ENCODE data around the gene FRMD5. TPM values are rescaled to one million over a fixed set of nuclear protein-coding genes. Genes with fewer than 3 reads are reported as not detected.

The FRMD5 gene
- polyA plus RNA-seq, 1 donor from 2014 or later = 25.8 TPM

DNA sequence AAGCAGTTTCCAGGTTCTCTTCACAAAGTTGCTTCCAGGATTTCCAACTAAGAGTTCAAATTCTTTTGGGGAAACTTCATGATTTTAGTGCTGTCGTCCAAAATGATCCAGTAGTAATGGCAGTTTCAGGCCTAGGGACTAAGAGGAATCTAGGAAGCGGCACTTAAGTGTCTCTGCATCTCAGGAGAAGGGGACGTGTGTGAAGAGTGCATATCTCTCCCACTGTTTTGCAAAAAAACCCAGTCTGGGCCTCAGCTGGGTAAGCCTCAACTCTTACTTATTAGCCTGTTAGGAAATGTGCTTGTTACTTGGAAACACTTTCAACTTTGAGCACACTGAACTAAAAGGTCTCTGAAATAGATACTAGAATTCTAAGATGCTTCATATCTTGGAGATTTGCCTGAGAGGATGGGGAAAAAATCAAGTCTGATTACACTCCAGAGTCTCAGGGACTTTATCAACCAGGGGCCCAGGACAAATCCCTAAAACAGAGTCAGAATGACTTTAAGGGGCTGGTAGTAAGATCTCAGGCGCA is 286.5 kb downstream of the FRMD5 start:
- no peak overlapping the region for H3K27ac ChIP-seq (ENCODE audit: low read length)
- no peaks in the 10 kb centered on the region for H3K9me2 ChIP-seq (ENCODE audit: insufficient read depth, low read length)
- H2AFZ ChIP-seq (ENCODE audit: low read depth, low read length) = no peak overlapping the region
- H3K27me3 ChIP-seq (ENCODE audit: insufficient read depth, low read depth, low read length) = no peaks in the 10 kb centered on the region
- TF ChIP-seq TAF1 (IDR thresholded peaks at IDR 0.05; ENCODE audit: low read depth) (no peak), EZH2 (IDR thresholded peaks at IDR 0.05; ENCODE audit: borderline replicate concordance, insufficient read depth, low read length, poor library complexity, severe bottlenecking) (no peak), MXI1 (conservative IDR thresholded peaks at IDR 0.05; ENCODE audit: poor library complexity, severe bottlenecking) (no peak), POLR2AphosphoS5 (IDR thresholded peaks at IDR 0.05) (no peak), SMC3 (conservative IDR thresholded peaks at IDR 0.05; ENCODE audit: poor library complexity) (no peak), RAD21 (conservative IDR thresholded peaks at IDR 0.05) (no peak), EP300 (conservative IDR thresholded peaks at IDR 0.05; ENCODE audit: poor library complexity, severe bottlenecking) (no peak)
- TF ChIP-seq, protein P1, sequence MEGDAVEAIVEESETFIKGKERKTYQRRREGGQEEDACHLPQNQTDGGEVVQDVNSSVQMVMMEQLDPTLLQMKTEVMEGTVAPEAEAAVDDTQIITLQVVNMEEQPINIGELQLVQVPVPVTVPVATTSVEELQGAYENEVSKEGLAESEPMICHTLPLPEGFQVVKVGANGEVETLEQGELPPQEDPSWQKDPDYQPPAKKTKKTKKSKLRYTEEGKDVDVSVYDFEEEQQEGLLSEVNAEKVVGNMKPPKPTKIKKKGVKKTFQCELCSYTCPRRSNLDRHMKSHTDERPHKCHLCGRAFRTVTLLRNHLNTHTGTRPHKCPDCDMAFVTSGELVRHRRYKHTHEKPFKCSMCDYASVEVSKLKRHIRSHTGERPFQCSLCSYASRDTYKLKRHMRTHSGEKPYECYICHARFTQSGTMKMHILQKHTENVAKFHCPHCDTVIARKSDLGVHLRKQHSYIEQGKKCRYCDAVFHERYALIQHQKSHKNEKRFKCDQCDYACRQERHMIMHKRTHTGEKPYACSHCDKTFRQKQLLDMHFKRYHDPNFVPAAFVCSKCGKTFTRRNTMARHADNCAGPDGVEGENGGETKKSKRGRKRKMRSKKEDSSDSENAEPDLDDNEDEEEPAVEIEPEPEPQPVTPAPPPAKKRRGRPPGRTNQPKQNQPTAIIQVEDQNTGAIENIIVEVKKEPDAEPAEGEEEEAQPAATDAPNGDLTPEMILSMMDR (IDR thresholded peaks at IDR 0.05; ENCODE audit: poor library complexity, severe bottlenecking) = no peak
- TF ChIP-seq, protein P2, sequence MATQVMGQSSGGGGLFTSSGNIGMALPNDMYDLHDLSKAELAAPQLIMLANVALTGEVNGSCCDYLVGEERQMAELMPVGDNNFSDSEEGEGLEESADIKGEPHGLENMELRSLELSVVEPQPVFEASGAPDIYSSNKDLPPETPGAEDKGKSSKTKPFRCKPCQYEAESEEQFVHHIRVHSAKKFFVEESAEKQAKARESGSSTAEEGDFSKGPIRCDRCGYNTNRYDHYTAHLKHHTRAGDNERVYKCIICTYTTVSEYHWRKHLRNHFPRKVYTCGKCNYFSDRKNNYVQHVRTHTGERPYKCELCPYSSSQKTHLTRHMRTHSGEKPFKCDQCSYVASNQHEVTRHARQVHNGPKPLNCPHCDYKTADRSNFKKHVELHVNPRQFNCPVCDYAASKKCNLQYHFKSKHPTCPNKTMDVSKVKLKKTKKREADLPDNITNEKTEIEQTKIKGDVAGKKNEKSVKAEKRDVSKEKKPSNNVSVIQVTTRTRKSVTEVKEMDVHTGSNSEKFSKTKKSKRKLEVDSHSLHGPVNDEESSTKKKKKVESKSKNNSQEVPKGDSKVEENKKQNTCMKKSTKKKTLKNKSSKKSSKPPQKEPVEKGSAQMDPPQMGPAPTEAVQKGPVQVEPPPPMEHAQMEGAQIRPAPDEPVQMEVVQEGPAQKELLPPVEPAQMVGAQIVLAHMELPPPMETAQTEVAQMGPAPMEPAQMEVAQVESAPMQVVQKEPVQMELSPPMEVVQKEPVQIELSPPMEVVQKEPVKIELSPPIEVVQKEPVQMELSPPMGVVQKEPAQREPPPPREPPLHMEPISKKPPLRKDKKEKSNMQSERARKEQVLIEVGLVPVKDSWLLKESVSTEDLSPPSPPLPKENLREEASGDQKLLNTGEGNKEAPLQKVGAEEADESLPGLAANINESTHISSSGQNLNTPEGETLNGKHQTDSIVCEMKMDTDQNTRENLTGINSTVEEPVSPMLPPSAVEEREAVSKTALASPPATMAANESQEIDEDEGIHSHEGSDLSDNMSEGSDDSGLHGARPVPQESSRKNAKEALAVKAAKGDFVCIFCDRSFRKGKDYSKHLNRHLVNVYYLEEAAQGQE (IDR thresholded peaks at IDR 0.05; ENCODE audit: borderline replicate concordance) = no peak
- H3K9ac ChIP-seq (ENCODE audit: low read length) = no peak overlapping the region
- no peaks in the 10 kb centered on the region for H4K20me1 ChIP-seq (ENCODE audit: insufficient read depth)
- no peak overlapping the region for H3K4me3 ChIP-seq (ENCODE audit: low read length)
- H3K9me3 ChIP-seq (ENCODE audit: low read length) = no peaks in the 10 kb centered on the region
- no peak overlapping the region for H3K4me2 ChIP-seq (ENCODE audit: low read length)
- no peaks in the 10 kb centered on the region for H3K36me3 ChIP-seq (ENCODE audit: insufficient read depth, low read length)
- H3K79me2 ChIP-seq (replicated peaks; ENCODE audit: insufficient read depth, low read length) = no peaks in the 10 kb centered on the region
- H3F3A ChIP-seq (ENCODE audit: insufficient read depth, low read length, poor library complexity, severe bottlenecking) = no peaks in the 10 kb centered on the region

DNA sequence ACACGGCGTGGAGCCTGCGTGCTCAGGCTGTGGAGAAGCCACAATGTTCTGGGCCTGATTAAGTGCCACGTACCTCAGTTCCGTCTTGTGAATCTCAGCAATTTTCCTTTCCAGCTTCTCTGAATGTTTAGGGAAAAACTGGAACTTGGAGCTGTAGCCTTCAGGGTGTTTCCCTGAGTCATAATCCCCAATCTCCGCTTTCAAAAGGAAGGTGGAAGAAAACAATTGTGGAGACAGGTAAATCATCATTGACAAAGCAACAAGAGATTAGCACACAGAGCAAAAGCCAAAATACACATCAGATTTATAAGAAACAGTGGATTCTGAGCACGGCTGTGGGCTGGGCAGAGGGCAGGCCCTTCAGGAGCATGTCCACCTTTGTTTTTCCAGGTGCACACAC is 289.3 kb downstream of the FRMD5 start:
- Histone ChIP-seq H3K4me3 (ENCODE audit: low read length) (no peak overlapping the region), H3K9me3 (ENCODE audit: low read length) (no peaks in the 10 kb centered on the region), H3K9ac (ENCODE audit: low read length) (no peak overlapping the region), H4K20me1 (ENCODE audit: insufficient read depth) (no peaks in the 10 kb centered on the region), H3K36me3 (ENCODE audit: insufficient read depth, low read length) (no peaks in the 10 kb centered on the region), H3K4me2 (ENCODE audit: low read length) (no peak overlapping the region), H3K79me2 (replicated peaks; ENCODE audit: insufficient read depth, low read length) (no peaks in the 10 kb centered on the region), H2AFZ (ENCODE audit: low read depth, low read length) (no peak overlapping the region), H3K9me2 (ENCODE audit: insufficient read depth, low read length) (no peaks in the 10 kb centered on the region), H3K27ac (ENCODE audit: low read length) (no peak overlapping the region), H3F3A (ENCODE audit: insufficient read depth, low read length, poor library complexity, severe bottlenecking) (no peaks in the 10 kb centered on the region), H3K27me3 (ENCODE audit: insufficient read depth, low read depth, low read length) (no peaks in the 10 kb centered on the region)
- TF ChIP-seq SMC3 (conservative IDR thresholded peaks at IDR 0.05; ENCODE audit: poor library complexity) (no peak), EP300 (conservative IDR thresholded peaks at IDR 0.05; ENCODE audit: poor library complexity, severe bottlenecking) (no peak), POLR2AphosphoS5 (IDR thresholded peaks at IDR 0.05) (no peak)
- TF ChIP-seq, protein P1 (IDR thresholded peaks at IDR 0.05; ENCODE audit: poor library complexity, severe bottlenecking) = no peak

All from neural cell (in vitro differentiated cells).